HEK293T (cell line): ENCODE data around the gene FILIP1L.

ENCODE experiments used
- CTBP1 ChIP-seq: fragments of 450-650 bp; IDR thresholded peaks from 2 replicates; pipeline ENCODE4 v1.6.1; 2016; ENCODE audit warnings: borderline replicate concordance
- FOXA1 ChIP-seq: fragments of 450-650 bp; IDR thresholded peaks from 2 replicates; pipeline ENCODE4 v1.6.1; 2016; ENCODE audit warnings: mild to moderate bottlenecking
- FOXM1 ChIP-seq: fragments of 450-650 bp; IDR thresholded peaks from 2 replicates; pipeline ENCODE4 v1.6.1; 2017; ENCODE audit warnings: mild to moderate bottlenecking, borderline replicate concordance
- L3MBTL2 ChIP-seq: fragments of 450-650 bp; conservative IDR thresholded peaks from 2 replicates; pipeline ENCODE4 v1.6.1; 2016; ENCODE audit warnings: mild to moderate bottlenecking
- LEF1 ChIP-seq: fragments of 450-650 bp; IDR thresholded peaks from 2 replicates; pipeline ENCODE4 v1.6.1; 2017; ENCODE audit warnings: mild to moderate bottlenecking, borderline replicate concordance
- NFRKB ChIP-seq: fragments of 450-650 bp; IDR thresholded peaks from 2 replicates; pipeline ENCODE4 v1.6.1; 2016; ENCODE audit warnings: mild to moderate bottlenecking, moderate library complexity
- SUZ12 ChIP-seq: fragments of 450-650 bp; IDR thresholded peaks from 2 replicates; pipeline ENCODE4 v1.6.1; 2016; ENCODE audit warnings: mild to moderate bottlenecking
- TARDBP ChIP-seq: fragments of 450-650 bp; IDR thresholded peaks from 2 replicates; pipeline ENCODE4 v1.6.1; 2016
- ZNF384 ChIP-seq: fragments of 450-650 bp; IDR thresholded peaks from 2 replicates; pipeline ENCODE4 v1.6.1; 2016

DNA sequence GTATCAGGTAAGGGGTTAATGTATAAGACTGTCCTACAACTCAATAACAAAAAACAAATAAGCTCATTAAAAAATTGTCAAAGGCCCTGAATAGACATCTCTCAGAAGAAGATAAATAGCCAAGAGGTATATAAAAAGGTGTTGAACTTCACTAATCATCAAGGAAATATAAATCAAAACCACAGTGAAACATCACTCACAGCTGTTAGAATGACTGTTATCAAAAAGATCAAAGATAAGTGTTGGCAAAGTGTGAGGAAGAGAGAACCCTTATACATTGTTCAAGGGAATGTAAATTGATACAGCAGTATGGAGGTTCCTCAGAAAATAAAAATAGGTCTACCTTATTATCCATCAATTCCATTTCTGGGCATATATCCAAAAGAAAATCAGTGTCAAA is 95.5 kb downstream of the FILIP1L start:
- TF ChIP-seq ZNF384 (no peak), CTBP1 (no peak), FOXA1 (no peak), L3MBTL2 (no peak), NFRKB (no peak), SUZ12 (no peak), TARDBP (no peak), LEF1 (no peak), FOXM1 (no peak)
